GM18499 (cell line): ENCODE results near the gene CYP17A1.
A peak's percentile ranks its signal among the peaks of the same experiment; 100 is the strongest.

Experiments used
- ATAC-seq: cut with Tn5 transposase; IDR thresholded peaks from one replicate; pipeline ENCODE4 v1.9.1; 2021; ENCODE audit warnings: moderate number of reproducible peaks; ENCODE audit not compliant: insufficient read depth, unreplicated experiment

Gene CYP17A1

DNA sequence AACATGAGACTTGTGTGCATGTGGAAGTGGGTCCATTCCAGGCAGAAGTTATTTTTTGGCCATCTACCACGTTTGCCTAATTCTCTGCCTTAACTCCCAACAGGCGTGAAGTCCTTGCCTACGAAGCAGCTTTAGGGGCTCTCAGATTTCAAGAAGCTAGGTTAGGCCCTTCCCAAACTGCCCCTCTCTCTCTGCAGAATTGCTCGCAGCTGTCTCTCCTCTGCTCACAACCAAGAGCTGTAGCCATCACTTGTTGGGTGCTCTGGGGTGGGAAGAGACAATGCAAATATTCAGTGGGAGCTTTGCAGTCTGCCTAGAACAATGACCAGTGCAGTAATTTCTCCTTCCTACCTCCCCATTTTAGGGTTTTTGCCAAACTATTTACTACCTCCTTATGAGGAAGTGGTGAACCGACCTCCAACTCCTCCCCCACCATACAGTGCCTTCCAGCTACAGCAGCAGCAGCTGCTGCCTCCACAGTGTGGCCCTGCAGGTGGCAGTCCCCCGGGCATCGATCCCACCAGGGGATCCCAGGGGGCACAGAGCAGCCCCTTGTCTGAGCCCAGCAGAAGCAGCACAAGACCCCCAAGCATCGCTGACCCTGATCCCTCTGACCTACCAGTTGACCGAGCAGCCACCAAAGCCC lies 24.9 kb downstream of the CYP17A1 start:
- no peak for ATAC-seq

GRCh38 chr10:102811346-102811745 lies 25.9 kb downstream of the CYP17A1 start:
- no peak for ATAC-seq

- ATAC-seq, result no peak
These were observed 28.8 kb downstream of the CYP17A1 start for GRCh38 chr10:102808380-102808779.

GRCh38 chr10:102804382-102805055 lies 32.7 kb downstream of the CYP17A1 start:
- no peak for ATAC-seq

GRCh38 chr10:102802920-102803534 lies 34.2 kb downstream of the CYP17A1 start:
- ATAC-seq, result no peak

DNA sequence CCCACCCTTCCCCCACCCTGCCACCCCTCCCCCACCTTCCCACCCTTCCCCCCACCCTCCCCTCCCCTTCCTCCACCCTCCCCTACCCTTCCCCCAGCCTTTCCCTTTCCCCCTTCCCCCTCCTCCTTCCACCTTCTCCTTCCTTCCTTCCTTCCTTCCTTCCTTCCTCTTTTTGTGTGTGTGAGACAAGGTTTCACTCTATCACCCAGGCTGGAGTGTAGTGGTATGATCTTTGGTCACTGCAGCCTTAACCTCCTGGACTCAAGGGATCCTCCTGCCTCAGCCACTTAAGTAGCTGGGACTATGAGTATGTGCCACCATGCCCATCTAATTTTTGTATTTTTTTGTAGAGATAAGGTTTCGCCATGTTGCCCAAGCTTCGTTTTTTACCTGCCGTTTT lies 35.2 kb downstream of the CYP17A1 start:
- ATAC-seq, result no peak

- no peak for ATAC-seq
These were observed 35.7 kb downstream of the CYP17A1 start for GRCh38 chr10:102801496-102801895.

- no peak for ATAC-seq
These were observed 36.4 kb downstream of the CYP17A1 start for GRCh38 chr10:102800611-102801335.

- ATAC-seq, result no peak
These were observed 37.3 kb downstream of the CYP17A1 start for GRCh38 chr10:102799691-102800471.

GRCh38 chr10:102796407-102797176 lies 40.6 kb downstream of the CYP17A1 start:
- peak; percentile 91 for ATAC-seq

GRCh38 chr10:102795453-102796406 lies 41.5 kb downstream of the CYP17A1 start:
- ATAC-seq, result peak; percentile 17

- no peak for ATAC-seq
These were observed 45.3 kb downstream of the CYP17A1 start for GRCh38 chr10:102791754-102792395.

DNA sequence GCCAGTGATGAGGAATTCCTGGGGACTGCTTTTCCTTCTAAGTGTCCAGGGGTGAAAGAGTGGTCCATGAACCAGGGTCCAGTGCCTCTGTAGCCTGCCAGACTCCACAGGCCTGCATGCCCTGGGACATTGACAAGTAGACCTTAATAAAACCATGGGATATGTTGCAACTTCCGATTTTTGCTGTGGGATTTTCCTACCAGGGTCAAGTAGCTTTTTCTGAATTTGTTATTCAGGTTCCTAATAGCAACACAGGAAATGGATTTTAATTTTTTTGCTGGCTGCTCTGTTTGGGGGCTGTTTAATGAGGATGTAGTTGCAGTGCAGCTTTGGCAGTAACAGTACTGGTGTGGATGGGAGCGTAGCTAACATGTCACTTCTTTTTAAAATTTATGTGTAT lies 51.4 kb downstream of the CYP17A1 start:
- no peak for ATAC-seq

- ATAC-seq, result no peak
These were observed 53.6 kb downstream of the CYP17A1 start for GRCh38 chr10:102783568-102783967.

DNA sequence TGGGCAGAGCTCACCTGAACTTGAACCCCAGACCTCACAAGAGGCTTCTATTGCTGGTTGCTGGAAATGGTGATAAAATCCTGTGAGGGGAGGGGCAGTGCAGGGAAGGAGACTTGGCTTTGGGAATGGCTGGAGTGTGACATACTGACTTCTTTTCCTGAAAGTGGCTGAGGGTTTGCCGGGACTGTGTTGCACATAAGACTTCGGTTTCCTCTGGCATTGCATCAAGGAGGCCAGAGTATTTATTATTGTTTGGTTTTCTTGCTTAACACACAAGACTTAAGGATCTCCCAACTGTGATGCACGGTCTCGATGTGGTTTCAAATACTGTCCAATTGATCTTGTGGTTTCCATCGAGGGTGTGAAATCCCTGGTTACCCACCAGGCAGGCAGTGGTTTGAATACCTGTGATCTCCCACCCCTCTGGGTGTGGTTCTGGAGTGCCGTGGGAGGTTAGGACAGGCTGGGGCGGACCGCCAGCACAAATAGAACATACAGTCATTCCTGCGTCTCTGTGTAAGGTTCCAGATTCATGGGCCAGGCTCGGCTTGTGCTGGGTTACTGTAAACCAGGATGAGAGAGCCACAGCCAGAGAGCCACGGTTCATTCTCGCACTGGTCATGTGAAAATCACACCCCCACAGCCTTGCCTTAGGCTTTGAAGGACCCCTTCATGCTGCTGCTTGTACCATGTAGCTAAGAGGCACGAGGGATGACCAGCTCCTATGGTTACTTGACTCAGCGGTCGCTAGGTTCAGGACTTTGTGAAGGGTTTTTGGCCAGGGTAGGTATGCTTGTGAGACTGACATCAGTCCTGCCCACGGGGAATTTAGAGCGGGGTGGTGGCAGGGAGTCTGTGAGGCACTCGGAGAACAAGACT lies 54.3 kb downstream of the CYP17A1 start:
- ATAC-seq, result no peak

DNA sequence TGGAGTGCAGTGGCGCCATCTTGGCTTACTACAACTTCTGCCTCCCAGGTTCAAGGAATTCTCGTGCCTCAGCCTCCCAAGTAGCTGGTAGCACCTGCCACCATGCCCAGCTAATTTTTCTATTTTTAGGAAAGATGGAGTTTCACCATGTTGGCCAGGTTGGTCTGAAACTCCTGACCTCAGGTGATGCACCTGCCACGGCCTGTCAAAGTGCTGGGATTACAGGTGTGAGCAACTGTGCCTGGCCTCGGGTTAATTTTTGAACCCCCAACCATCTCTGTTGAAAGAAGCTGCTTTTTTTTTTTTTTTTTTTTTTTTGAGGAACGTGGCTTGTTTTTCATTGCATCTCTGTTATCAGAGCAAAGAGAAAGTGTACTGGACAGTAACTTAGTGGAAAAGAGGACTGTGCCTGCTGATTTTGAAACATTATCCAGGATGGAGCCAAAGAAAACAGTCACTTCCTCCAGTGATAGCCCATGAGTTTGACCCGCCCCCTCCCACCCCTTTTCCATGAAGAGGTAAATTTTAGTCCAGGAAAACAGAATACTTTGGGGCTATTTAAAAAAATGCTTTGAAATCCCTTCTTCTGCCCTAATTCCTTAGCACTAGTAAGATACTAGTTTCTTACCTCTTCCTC lies 55.2 kb downstream of the CYP17A1 start:
- ATAC-seq, result no peak
